ENCODE measurements around the gene PALM. TPM values are rescaled to one million over a fixed set of nuclear protein-coding genes. Genes with fewer than 3 reads are reported as not detected.

Gene PALM
- total and polyA plus RNA-seq, 9 of the 15 experiments (the other 6 are each of a cell fraction or from before 2014, with no cell fraction given), result 0.04 to 6.6 (median 1.7) TPM

- intact Hi-C loops (cut with micrococcal nuclease) (no loop called here), in situ Hi-C loops (cut with MboI) (loop anchor here (25.0 kb wide), 1 partner anchor 481 kb away; the partner anchor contains the start of genes ATP5F1D, CBARP and MIDN)
- Histone ChIP-seq H3K9ac (ENCODE audit: insufficient read depth in 1 of 2, low read depth in 2 of 2, low read length in 2 of 2) (no peak overlapping the region), H2AFZ (ENCODE audit: low read depth, low read length) (no peak overlapping the region), H3K27ac (ENCODE audit: extremely low read depth, low read depth, low read length) (no peak overlapping the region), H3K9me1 (ENCODE audit: control insufficient read depth, insufficient read depth, low read length) (no peaks in the 10 kb centered on the region), H3K36me3 (ENCODE audit: control insufficient read depth, insufficient read depth, low read length) (no peaks in the 10 kb centered on the region), H3K27me3 (ENCODE audit: control insufficient read depth in 2 of 2, insufficient read depth in 2 of 2, low read length in 2 of 2) (no peaks in the 10 kb centered on the region), H3K79me2 (ENCODE audit: control insufficient read depth, insufficient read depth, low read length) (no peaks in the 10 kb centered on the region), H4K20me1 (replicated peaks; ENCODE audit: control insufficient read depth, insufficient read depth, low read length) (no peaks in the 10 kb centered on the region), H3K9me3 (replicated peaks; ENCODE audit: control insufficient read depth, insufficient read depth, low read depth, low read length) (peaks cover 11% of the 10 kb centered on the region; the same call in 1 of the 2 replicates), H3K4me1 (replicated peaks in 1 of 2; ENCODE audit: control insufficient read depth in 2 of 2, insufficient read depth in 2 of 2, low read length in 2 of 2) (peaks cover 6 to 30% of the 10 kb centered on the region in 2 experiments; a peak in 4 of 5 replicates), H3K4me2 (ENCODE audit: insufficient read depth, low read length) (no peak overlapping the region), H3K4me3 (no peak overlapping the region)
- ChIA-PET POLR2A (no interaction called here), CTCF (ENCODE audit: low intra/inter-chr PET ratio) (no interaction called here)
- BruUV-seq (replicated peaks), result no TSS peak
- DNase-seq (ENCODE audit: extremely low read depth in 1 of 4, low spot score in 3 of 4) (peak; percentile 61 to 89 (median 79)), ATAC-seq (peak; percentile 87), FAIRE-seq (peak; percentile 88)
- TF ChIP-seq CBFA2T2 (conservative IDR thresholded peaks at IDR 0.05) (0 out of 2 replicates have a peak, but pooled peaks have one; percentile 19), FOXK1 (CRISPR knock-in tag; IDR thresholded peaks at IDR 0.05; ENCODE audit: borderline replicate concordance) (no peak), NRF1 (conservative IDR thresholded peaks at IDR 0.05 in 1 of 2, IDR thresholded peaks at IDR 0.05 in 1 of 2) (0 out of 4 replicates have a peak, but pooled peaks of 1 of the 2 experiments have one; percentile 10), ASH1L (IDR thresholded peaks at IDR 0.05; ENCODE audit: borderline replicate concordance, low read depth, partially characterized antibody) (peak; percentile 84), RAD51 (IDR thresholded peaks at IDR 0.05; ENCODE audit: borderline replicate concordance, low read depth) (peak; percentile 78), NFYB (IDR thresholded peaks at IDR 0.05; ENCODE audit: extremely low read depth, insufficient read length) (peak; percentile 77), PKNOX1 (IDR thresholded peaks at IDR 0.05) (peak; percentile 57), SNRNP70 (optimal IDR thresholded peaks at IDR 0.05; ENCODE audit: low read depth, low read length) (no peak), FOS (IDR thresholded peaks at IDR 0.05; ENCODE audit: extremely low read depth, insufficient read length) (peak; percentile 63), MBD2 (IDR thresholded peaks at IDR 0.05; ENCODE audit: borderline replicate concordance, low read depth) (peak; percentile 53; the same call in 1 of the 2 replicates), JUND (IDR thresholded peaks at IDR 0.05; ENCODE audit: borderline replicate concordance, low read depth, low read length) (peak; percentile 61), JUND (tag; IDR thresholded peaks at IDR 0.05; ENCODE audit: borderline replicate concordance, low read depth, low read length) (peak; percentile 36; the same call in 1 of the 3 replicates), RBM25 (IDR thresholded peaks at IDR 0.05; ENCODE audit: low read depth, low read length, severe bottlenecking) (peak; percentile 28), CBX1 (IDR thresholded peaks at IDR 0.05; ENCODE audit: low read depth) (no peak), HDAC1 (IDR thresholded peaks at IDR 0.05) (no peak)
- TF ChIP-seq, protein P1, sequence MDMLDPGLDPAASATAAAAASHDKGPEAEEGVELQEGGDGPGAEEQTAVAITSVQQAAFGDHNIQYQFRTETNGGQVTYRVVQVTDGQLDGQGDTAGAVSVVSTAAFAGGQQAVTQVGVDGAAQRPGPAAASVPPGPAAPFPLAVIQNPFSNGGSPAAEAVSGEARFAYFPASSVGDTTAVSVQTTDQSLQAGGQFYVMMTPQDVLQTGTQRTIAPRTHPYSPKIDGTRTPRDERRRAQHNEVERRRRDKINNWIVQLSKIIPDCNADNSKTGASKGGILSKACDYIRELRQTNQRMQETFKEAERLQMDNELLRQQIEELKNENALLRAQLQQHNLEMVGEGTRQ (CRISPR knock-in tag; IDR thresholded peaks at IDR 0.05), result peak; percentile 84
- TF ChIP-seq, protein P2, sequence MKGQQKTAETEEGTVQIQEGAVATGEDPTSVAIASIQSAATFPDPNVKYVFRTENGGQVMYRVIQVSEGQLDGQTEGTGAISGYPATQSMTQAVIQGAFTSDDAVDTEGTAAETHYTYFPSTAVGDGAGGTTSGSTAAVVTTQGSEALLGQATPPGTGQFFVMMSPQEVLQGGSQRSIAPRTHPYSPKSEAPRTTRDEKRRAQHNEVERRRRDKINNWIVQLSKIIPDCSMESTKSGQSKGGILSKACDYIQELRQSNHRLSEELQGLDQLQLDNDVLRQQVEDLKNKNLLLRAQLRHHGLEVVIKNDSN (CRISPR knock-in tag; IDR thresholded peaks at IDR 0.05), result peak; percentile 90
- TF ChIP-seq, protein P3, sequence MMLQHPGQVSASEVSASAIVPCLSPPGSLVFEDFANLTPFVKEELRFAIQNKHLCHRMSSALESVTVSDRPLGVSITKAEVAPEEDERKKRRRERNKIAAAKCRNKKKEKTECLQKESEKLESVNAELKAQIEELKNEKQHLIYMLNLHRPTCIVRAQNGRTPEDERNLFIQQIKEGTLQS (IDR thresholded peaks at IDR 0.05), result peak; percentile 76
- TF ChIP-seq, protein P3 (CRISPR knock-in tag; conservative IDR thresholded peaks at IDR 0.05), result no peak
Observed at GRCh38 chr19:756236-756635, 47.5 kb downstream of the PALM start.

All from K562 (cell line).